Skin epidermis (tissue), 12 donors: Measurements from ENCODE around the gene ACAA2.
A peak's percentile ranks its signal among the peaks of the same experiment; 100 is the strongest.

Experiments
- H3K27ac ChIP-seq, 21 experiments: fragments of 200-600 bp; sonication (generic) in 11 of 21; one replicate each; pipeline ENCODE4 v1.5.0; 2020; ENCODE audit warnings: mild to moderate bottlenecking in 3 of 21, inconsistent platforms in 2 of 21, moderate library complexity in 2 of 21
- H3K4me3 ChIP-seq, 7 experiments: fragments of 200-600 bp; sonication (generic) in 2 of 7; one replicate each; pipeline ENCODE4 v1.5.0; 2020; ENCODE audit warnings: inconsistent platforms in 2 of 7, mild to moderate bottlenecking in 2 of 7, moderate library complexity in 1 of 7

ACAA2 gene, protein sequence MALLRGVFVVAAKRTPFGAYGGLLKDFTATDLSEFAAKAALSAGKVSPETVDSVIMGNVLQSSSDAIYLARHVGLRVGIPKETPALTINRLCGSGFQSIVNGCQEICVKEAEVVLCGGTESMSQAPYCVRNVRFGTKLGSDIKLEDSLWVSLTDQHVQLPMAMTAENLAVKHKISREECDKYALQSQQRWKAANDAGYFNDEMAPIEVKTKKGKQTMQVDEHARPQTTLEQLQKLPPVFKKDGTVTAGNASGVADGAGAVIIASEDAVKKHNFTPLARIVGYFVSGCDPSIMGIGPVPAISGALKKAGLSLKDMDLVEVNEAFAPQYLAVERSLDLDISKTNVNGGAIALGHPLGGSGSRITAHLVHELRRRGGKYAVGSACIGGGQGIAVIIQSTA

DNA sequence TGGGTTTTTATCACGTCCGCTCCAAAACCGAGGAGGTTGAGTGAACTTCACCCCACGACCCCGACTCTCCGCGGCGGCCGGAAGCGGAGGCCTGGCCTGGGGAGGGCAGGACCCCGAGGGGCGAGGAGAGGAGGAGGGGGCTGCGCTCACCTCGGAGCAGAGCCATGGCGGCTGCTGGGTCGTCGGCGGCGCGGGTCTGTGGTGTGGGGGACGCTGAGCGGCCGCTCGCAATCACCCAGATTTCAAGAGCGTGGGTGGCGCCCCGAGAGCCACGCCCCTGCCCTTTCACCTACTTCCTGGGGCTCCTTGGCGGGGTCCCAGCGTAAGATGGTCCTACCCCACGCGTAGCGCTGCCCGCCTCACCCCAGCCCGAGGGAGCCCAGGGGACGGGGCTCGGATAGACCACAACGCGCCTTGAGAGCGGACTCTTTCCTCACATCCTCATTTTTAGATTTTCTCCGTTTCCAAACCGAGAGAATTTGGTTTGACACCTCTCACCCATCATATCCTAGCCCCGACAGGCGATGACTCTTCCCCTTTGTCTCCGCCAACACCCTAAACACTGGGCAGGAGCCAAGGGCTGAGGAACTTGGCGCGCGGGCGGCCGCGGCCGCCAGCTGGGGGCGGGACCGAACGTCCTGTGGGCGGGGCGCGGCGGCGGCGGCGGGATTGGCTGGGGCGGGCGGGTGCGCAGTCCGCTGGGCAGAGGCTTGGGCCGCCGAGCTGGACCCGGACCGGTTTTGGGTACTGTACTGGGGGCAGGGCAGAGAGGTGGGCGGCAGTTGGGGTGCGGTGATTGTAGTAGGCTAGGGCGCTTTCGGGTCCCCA is at the start of gene ACAA2:
TSS of gene ACAA2 (minus strand) at position 215 of the 828 bp plus-strand sequence. CDS start at position 166, 49 bp downstream.
- peak within 1 kb of the TSS; percentile 57 to 86 (median 74) for H3K4me3 ChIP-seq
- peak within 1 kb of the TSS; percentile 83 to 99 (median 97) for H3K27ac ChIP-seq

DNA sequence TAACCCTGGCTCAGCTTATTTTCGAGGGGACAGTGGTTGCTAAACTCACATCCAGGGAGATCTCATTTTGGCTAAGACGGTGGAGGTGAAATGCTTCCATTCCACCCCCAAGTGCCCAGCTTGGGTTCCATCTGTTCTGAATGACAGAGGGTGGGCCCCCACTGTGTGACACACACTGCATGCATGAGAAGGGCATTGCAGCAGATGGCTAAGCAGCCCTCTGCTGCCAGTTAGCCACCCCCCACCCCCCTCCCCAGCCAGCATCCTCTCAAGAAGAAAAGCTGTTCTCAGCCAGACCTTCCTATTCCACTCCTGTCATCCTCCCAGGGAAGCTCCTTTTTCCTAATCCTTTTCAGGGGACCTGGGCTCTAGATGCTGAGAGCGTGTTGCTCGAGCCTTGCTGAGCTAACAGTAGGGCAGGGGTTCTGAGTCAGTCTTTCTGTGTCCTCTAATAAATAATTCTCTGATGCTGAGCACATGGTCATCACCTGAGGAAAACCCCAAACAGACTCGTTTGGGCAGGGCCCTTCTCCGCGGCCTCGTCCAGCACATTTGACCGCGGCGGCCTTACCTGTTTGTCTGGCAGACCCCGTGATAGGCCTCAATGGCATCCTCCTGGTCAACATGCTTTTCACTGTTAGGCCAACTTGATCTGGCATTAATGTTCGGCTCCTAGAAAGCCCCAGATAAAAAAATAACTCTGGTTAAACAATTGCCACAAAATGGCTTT is 49.5 kb upstream of the ACAA2 start:
- H3K27ac ChIP-seq = no peak overlapping the region
- H3K4me3 ChIP-seq = no peak overlapping the region

DNA sequence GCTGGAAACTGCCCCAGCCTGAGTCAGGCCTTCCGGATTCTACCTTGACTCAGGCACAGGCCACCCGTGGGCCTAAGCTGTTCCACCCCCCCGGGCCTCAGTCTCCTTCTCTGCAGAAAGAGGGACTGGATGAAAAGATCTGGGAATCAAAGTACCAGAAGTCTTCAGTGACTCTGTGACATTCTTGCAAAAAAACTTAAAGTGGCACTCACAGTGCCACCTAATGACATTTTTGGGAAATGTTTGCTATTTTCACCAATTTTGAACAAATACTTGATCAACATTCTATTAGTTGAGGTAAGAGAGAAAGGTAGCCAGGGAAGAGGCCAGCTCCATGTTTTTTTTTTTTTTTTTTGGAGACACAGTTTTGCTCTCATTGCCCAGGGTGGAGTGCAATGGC is 48.3 kb upstream of the ACAA2 start:
- H3K27ac ChIP-seq = no peak overlapping the region
- H3K4me3 ChIP-seq = no peak overlapping the region

DNA sequence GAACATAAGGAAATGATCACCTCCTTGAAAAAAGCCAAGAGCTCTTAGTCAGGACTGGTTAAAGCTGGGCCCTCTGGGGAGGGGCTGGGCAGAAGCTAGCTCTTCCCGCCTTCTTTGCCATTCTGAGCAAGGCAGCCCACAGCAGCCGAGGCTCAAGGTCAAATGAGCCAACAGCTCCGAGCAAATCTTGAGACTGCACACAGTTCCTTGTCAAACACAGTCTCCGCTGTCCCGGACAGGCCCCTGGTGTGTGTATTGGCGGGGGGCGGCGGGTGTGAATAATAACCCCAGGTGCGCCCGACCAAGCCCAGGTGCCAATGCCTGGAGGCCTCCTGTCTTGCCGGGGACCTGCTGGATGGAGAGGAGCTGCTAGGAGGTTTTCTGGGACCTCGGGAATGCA is 46.4 kb upstream of the ACAA2 start:
- Histone ChIP-seq H3K27ac (peak overlapping the region in 1 of 21 experiments; percentile 3), H3K4me3 (no peak overlapping the region)

DNA sequence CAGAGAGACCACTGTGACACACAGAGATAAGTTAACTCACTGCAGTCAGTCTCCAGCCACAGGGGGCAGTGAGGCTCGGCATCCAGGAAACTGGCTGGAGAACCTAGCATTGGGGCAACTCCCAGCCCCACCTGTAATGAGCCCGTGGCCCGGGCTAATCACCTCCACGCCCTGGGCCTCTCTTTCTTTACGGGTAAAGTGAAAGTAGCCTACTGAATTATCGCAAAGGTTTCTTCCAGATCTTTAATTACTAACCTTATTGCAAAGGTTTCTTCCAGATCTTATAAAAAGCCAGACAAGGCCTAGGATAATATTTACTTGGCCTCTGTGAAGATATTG is 45.7 kb upstream of the ACAA2 start:
- peak overlapping the region in 2 of 21 experiments; percentile 3 to 24 for H3K27ac ChIP-seq
- H3K4me3 ChIP-seq = no peak overlapping the region

DNA sequence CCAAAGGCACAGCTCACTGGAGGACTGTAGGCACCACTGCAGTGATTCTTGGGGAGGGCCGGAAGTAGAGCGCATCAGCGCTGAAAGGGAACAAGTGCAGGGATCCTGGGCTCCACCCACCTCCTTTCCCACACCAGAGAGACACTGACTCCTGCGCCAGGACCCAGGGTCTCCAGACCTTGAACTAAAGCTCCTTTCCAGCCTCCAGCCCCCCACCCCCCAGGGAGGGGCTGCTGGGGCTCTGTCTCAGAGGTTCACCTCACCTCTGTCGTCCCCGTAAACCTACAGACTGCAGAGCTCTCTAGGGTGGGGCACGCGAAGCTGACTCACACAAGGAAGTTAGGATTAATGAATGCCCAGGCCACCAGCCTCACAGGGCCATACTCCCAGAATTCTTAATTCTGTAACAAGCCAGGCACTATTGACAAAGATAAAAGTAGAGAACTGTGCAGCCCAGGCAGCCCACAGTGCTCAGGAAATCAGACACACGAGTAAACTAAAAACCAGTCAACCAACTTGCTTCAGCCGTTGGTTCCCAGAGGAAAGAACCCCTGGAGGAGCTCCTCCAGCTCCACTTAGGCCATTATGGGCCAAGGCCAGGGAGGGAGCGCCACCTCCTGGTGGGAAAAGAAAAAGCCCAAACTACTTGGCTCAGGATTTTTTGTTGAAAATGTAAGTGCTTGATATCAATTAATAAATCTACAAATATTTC is 45.1 kb upstream of the ACAA2 start:
- Histone ChIP-seq H3K27ac (peak overlapping the region in 1 of 21 experiments; percentile 24), H3K4me3 (no peak overlapping the region)

DNA sequence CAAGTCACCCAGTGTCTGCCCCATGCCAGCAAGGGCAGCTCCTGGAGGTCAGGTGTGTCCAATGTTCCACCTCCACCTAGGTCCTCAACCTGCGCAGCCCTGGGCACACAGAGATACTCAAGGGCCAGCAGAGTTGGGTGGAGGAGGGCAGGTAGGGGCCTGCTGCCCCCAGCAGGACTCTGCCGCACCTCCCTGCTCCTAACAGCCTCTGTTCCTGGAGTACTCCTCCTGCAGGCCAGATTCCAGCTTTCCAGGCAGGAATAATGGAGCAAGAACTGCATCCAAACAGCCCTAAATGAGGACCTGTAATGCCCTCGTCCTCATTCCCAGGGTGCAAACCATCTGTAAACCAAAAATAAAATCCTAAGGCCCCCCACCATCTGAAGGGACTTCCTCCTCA is 44.4 kb upstream of the ACAA2 start:
- H3K4me3 ChIP-seq = no peak overlapping the region
- H3K27ac ChIP-seq = no peak overlapping the region

DNA sequence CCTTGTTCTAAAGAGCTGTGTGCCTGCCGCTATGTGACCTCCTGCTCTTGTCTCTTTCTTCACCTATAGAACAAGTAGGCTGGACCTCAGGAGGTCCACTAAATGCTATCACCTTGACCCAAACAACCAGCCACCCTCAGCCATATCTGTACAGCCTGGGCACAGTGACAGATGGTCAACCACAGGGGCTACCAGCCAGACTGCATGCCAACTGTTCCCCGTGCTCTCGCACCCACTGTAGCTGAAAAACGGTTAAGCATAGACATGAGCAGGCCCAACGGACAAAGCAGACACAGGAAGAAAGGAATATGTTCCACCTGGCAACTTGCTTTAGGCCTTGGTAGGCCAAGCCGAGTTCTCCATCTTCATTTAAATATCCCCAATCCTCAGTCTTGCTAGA is 43.2 kb upstream of the ACAA2 start:
- H3K4me3 ChIP-seq = no peak overlapping the region
- H3K27ac ChIP-seq = no peak overlapping the region

DNA sequence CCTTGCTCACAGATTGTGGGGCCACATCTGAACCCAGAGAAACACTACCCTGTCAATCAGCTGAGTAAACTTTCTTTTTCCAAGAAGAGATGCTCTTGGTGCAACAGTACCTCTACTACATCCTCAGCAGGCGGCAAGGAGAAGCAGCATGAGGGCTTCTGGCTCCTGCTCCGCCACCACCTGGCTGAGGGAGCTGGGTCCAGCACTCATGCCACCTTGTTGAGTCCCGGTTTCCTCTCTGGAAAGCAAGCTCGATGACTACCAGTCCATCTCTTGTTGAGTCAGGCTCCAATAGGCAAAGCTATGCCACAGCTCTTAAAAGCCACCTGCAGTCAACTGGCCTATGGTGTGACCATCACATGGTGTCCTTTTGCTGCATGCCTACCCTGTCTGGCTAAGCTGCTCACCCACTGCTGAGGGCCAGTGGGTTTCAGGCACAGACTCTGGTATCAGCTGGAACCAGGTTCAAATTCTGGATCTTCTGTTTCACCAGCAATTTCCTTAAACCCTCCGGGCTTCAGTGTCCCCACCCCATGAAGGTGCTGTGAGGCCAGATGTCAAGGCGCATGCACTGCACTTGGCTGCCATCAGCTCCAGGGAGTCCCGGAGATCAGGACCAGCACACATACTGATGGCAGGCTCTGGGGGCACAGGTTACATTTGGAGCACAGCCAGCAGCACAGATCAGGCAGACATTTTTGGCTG is 42.5 kb upstream of the ACAA2 start:
- H3K27ac ChIP-seq = no peak overlapping the region
- no peak overlapping the region for H3K4me3 ChIP-seq

DNA sequence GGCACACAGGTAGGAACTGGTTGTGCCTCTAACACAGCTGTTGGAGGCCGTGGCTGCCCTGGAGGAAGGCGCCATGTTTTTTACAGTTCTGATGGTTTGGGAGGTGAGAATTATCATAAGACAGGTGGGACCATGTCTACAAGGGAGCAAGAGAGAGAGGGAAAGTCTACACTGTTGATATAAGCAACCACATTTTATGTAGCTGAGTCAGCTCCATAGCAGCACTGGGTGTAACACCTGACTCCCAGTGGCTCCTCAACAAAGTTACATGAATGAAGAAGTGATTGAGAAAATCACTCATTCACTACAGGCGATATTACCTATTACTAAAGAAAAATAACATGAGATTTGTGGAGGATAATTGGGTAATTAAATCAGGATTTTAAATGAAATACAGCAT is 41.3 kb upstream of the ACAA2 start:
- Histone ChIP-seq H3K4me3 (no peak overlapping the region), H3K27ac (no peak overlapping the region)

DNA sequence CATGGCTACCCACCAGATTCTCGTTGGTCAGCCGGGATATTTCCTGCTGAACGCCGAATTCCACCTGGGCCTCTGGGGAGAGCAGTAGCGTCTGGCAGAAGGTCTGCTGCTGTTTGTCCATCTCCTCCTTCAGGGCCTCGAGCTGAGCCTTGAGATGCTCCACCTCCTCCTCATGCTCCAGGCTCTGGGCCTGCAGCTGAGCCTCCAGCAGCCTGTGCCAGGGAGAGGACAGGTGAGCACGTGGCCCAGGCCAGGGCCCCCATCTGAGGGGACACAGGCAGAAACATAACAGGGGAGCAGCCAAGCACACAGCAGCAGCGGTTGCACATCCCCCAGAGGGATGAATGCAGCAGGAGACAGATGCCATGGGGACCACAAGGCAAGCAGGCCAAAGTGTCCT is 40.1 kb upstream of the ACAA2 start:
- H3K27ac ChIP-seq = no peak overlapping the region
- no peak overlapping the region for H3K4me3 ChIP-seq

DNA sequence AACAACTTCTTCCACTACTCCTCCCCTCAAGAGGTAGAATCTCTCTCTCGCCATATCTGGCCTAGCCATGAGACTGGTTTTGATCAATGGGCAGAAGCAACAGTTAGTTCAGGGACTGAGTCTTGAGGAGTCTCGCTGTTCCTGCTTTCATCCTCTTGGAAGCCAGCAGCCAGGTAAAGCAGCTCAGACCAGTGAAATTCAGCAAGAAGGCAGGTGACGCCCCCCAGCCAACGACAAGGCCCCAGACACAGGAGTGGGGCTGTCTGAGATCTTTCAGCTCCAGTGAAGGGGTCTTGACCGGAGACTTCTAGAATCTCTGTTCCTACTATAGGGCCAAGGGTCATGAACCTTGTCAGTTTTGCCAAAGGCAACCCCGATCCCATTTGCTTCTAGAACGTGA is 39.7 kb upstream of the ACAA2 start:
- Histone ChIP-seq H3K4me3 (no peak overlapping the region), H3K27ac (no peak overlapping the region)

DNA sequence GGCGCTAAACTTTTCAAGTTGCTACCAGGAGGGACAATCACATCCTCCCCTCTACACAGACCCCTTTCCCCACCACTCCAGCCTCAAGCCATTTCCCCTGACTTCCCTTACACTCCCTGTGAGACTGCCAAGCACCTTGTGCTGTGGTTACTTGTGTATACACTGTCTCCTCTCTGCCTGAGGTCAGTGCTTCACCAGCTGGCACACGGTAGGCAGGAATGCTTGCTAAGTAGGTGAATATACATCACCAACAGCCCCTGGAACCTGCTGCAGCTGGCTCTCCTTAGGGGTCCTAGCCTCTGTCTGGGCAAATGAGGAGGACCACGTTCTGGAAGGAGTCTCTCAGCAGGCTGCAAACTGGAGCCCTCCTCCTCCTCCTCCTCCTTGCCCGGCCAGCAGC is 38.3 kb upstream of the ACAA2 start:
- no peak overlapping the region for H3K27ac ChIP-seq
- no peak overlapping the region for H3K4me3 ChIP-seq

DNA sequence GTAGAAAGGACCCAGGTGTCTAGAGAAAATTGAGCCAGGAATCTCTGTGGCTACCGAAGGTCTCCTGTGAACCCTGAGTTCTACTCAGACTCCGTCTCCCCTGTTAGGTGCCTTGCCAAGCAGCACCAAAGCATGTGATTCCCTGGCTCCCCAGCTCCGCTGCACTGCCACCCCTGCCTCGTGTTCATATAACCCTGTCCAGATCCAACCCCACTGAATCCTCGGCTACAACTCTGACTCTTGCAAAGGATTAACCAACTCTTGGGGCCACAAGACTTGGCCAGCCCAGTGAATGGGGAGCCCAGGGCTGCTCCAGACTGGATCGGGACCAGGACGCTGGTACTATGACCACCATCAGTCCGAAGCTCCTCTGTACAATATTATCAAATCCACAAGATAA is 37.3 kb upstream of the ACAA2 start:
- no peak overlapping the region for H3K4me3 ChIP-seq
- H3K27ac ChIP-seq = no peak overlapping the region

DNA sequence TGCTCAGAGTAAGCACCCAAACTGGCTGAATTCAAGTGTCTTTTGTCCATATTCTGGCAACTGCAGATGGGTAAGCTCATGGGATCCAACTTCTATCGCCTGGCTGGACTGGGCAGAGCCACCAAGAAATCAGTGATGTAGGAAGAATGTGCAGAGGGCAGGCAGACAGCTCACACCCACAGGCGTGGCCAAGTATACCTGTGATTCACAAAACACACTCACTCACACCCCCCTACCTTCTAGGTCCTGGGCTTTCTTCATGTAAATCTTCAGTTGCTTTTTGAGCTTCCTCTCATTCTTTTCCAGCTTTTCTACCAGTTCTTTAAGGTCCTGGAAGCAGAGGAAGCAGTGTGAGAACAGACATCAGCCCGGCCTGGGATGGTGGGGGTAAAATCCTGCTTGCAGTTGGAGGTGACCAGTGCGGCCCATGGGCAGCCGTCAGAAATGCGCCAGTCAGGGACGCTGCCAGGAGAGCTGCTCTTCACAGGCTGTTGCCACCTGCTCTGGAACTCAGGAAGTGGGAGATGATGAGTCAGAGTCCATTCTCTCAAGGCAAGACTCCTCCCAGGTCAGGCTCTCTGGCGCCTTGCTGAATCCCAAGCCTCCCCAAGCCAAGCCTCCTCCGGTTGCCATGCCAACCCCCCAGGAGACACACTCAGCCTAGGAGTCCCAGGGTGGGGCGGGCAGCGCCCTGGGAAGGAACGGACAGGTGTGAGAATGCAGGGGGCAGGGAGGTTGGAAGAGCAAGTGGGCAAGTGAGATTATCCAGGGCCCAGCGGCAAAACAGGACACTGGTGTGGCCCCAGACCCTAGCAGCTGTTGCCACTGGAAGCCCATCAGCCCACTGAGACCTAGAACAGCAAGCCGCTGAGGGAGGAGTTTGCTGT is 36.2 kb upstream of the ACAA2 start:
- Histone ChIP-seq H3K4me3 (no peak overlapping the region), H3K27ac (peak overlapping the region in 1 of 21 experiments; percentile 32)

DNA sequence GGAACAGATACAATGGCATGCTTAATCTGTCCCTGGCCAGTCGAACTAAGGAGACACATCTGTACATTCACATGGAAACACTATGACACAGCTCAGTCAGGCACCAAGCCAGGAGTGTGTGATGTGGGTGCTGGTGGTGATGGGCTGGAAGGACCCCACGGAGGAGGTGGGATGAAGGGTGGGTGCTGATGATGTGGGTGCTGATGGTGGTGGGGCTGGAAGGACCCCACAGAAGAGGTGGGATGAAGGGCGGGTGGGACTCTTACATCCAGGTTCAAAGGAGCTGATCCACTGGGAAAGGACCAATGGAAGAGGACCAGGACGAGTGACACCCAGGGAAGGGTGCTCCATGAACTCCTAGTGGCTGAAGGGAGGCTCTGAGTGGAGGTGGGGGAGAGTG is 34.8 kb upstream of the ACAA2 start:
- H3K27ac ChIP-seq = no peak overlapping the region
- H3K4me3 ChIP-seq = no peak overlapping the region

DNA sequence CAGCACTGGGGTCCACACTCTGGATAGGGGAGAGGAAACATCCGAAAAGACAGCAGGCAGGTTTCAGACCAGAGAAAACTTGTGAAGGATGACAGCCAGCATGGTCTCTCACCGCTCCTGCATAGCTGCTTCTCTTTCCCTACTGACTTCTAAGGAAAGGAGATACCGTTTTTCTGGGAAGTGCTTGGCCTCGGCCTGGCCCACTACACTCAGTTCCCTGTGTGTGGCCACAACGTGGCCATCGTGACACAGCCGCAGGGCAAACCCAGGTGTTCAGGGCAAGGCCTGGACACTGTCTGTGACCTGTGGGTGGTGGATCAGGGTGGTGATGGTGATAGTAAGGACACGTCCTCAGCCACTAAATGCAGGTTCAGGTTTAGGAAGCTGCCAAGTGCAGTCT is 34.2 kb upstream of the ACAA2 start:
- Histone ChIP-seq H3K4me3 (no peak overlapping the region), H3K27ac (no peak overlapping the region)

DNA sequence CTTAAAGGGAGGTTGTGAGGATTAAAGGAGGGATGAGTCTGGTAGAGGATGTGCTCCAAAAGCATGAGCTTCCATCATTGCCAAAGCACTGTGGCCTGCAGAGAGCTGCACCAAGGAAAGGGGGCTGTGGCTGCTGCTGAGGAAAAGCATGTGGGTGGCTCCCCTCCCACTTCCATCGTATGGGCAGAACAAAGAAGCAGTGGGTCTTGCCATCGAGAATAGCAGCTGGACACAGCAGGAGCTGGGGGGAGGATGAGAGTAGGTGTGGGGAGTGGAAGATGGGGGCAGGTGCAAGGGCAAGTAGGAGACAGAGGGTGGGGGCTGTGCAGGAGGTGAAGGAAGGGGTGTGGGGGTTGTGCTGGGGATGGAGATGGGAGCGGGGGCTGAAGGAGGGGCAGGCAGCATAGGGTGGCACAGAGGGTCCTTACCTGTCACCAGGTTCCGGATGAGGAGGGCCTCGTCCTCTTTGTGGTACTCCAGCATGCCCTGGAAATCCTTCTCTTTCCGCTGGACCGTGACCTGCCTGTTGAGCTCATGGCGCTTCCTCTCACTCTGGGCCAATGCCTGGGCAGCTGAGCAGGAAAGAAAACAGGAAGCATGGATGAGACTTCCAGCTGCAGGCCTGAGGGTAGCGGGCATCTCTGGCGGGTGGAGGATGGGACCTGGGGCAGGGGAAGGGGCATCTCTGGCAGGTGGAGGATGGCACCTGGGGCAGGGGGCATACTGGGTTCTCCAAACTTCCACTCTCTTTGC is 33.6 kb upstream of the ACAA2 start:
- Histone ChIP-seq H3K27ac (no peak overlapping the region), H3K4me3 (no peak overlapping the region)
